Left kidney (tissue), 2 donors: ENCODE measurements around the gene ENTPD3. TPM values are rescaled to one million over a fixed set of nuclear protein-coding genes. Genes with fewer than 3 reads are reported as not detected.

Experiments used
- DNase-seq: peaks from one replicate; pipeline ENCODE4 v3.0.0-alpha.2; 2013
- polyA plus RNA-seq: library from polyadenylated mRNA; unstranded; fragments of 120-200 nt; gene quantifications from one replicate; pipeline ENCODE4 v1.2.1, GENCODE V29; 2013; ENCODE audit not compliant: insufficient read length

The ENTPD3 gene
- polyA plus RNA-seq, 1 donor: 2.9 TPM

GRCh38 chr3:40404591-40405198 lies 17.7 kb downstream of the ENTPD3 start:
- no peak for DNase-seq

GRCh38 chr3:40407007-40407406 lies 20.0 kb downstream of the ENTPD3 start:
- DNase-seq: no peak

GRCh38 chr3:40407611-40408010 lies 20.6 kb downstream of the ENTPD3 start:
- DNase-seq: no peak

GRCh38 chr3:40414270-40414669 lies 27.3 kb downstream of the ENTPD3 start:
- no peak for DNase-seq

GRCh38 chr3:40417845-40418543 lies 31.0 kb downstream of the ENTPD3 start:
- DNase-seq: no peak

GRCh38 chr3:40422861-40423260 lies 35.9 kb downstream of the ENTPD3 start:
- no peak for DNase-seq

GRCh38 chr3:40427045-40427669 lies 40.2 kb downstream of the ENTPD3 start:
- DNase-seq: no peak

GRCh38 chr3:40432793-40433192 lies 45.8 kb downstream of the ENTPD3 start:
- DNase-seq: no peak

- no peak for DNase-seq
Observed at GRCh38 chr3:40437889-40438288, 50.9 kb downstream of the ENTPD3 start.

GRCh38 chr3:40445062-40445461 lies 58.1 kb downstream of the ENTPD3 start:
- DNase-seq: no peak

GRCh38 chr3:40445880-40446279 lies 58.9 kb downstream of the ENTPD3 start:
- no peak for DNase-seq

- DNase-seq: no peak
Observed at GRCh38 chr3:40450438-40450837, 63.5 kb downstream of the ENTPD3 start.

- no peak for DNase-seq
Observed at GRCh38 chr3:40451551-40451950, 64.6 kb downstream of the ENTPD3 start.

GRCh38 chr3:40452057-40452456 lies 65.1 kb downstream of the ENTPD3 start:
- no peak for DNase-seq

- no peak for DNase-seq
Observed at GRCh38 chr3:40452562-40452875, 65.5 kb downstream of the ENTPD3 start.

- DNase-seq: peak; percentile 97
Observed at GRCh38 chr3:40452876-40453730, 66.1 kb downstream of the ENTPD3 start.

- DNase-seq: no peak
Observed at GRCh38 chr3:40453933-40454332, 66.9 kb downstream of the ENTPD3 start.

GRCh38 chr3:40455328-40455727 lies 68.3 kb downstream of the ENTPD3 start:
- no peak for DNase-seq

- no peak for DNase-seq
Observed at GRCh38 chr3:40456279-40456939, 69.4 kb downstream of the ENTPD3 start.

GRCh38 chr3:40456940-40457823 lies 70.2 kb downstream of the ENTPD3 start, which contains the start of gene RPL14:
Gene RPL14 (plus strand): TSS chr3:40457339. CDS start chr3:40457472, 133 bp downstream.
- DNase-seq: peak; percentile 95

GRCh38 chr3:40458473-40458872 lies 71.5 kb downstream of the ENTPD3 start:
- no peak for DNase-seq
